Gastrocnemius medialis (tissue), 4 donors: Measurements from ENCODE around the gene PLCB2. TPM values are rescaled to one million over a fixed set of nuclear protein-coding genes. Genes with fewer than 3 reads are reported as not detected.

ENCODE experiments used
- ATAC-seq, 2 donors: fragments of 150-250 bp; one replicate each; pipeline ENCODE4 v1.9.1; 2016
- DNase-seq, 2 donors: peaks; one replicate each; pipeline ENCODE4 v3.0.0-alpha.2; 2019
- H3K27ac ChIP-seq, 4 donors: fragments of 200-600 bp; sonication (generic); 1 replicate in 1 of 4; 2 replicates in 3 of 4; pipeline ENCODE4 v1.5.1; 2016 to 2018; ENCODE audit warnings: mild to moderate bottlenecking in 2 of 4, moderate library complexity in 1 of 4
- H3K27me3 ChIP-seq, 3 donors: fragments of 200-600 bp; sonication (generic) in 2 of 3; 1 replicate in 1 of 3; 2 replicates in 2 of 3; pipeline versions ENCODE4 v1.5.1 to v1.6.0; 2016 to 2019; ENCODE audit warnings: mild to moderate bottlenecking in 1 of 3, moderate library complexity in 1 of 3
- H3K36me3 ChIP-seq, 2 donors: fragments of 200-600 bp; sonication (generic) in 1 of 2; one replicate each; pipeline ENCODE4 v1.5.1; 2017 to 2018
- H3K4me1 ChIP-seq, 2 donors: fragments of 200-600 bp; sonication (generic) in 1 of 2; one replicate each; pipeline ENCODE4 v1.5.1; 2016 to 2017; ENCODE audit warnings: mild to moderate bottlenecking in 2 of 2
- H3K4me3 ChIP-seq, 4 donors: fragments of 200-600 bp; sonication (generic) in 3 of 4; 1 replicate in 1 of 4; 2 replicates in 3 of 4; pipeline ENCODE4 v1.5.1; 2016 to 2019; ENCODE audit warnings: mild to moderate bottlenecking in 2 of 4
- H3K9me3 ChIP-seq, 3 donors: fragments of 200-600 bp; sonication (generic) in 2 of 3; 1 replicate in 1 of 3; 2 replicates in 2 of 3; pipeline ENCODE4 v1.5.1; 2016 to 2019
- POLR2A ChIP-seq, 2 donors: fragments of 450-650 bp; IDR thresholded peaks; one replicate each; pipeline ENCODE4 v1.6.1; 2017; ENCODE audit warnings: antibody characterized with exemption in 2 of 2, mild to moderate bottlenecking in 2 of 2, moderate library complexity in 2 of 2
- in situ Hi-C, 4 donors: fragments of 200-750 bp; cut with MboI; loops; one replicate each; pipeline versions ENCODE4 v1.15.0 to v1.8.0; 2017; ENCODE audit warnings: low sequenced_read_pairs in 4 of 4
- intact Hi-C: fragments of 100-400 bp; cut with DNase I; formaldehyde crosslinking; loops from one replicate; pipeline ENCODE4 v1.15.1; 2023; ENCODE audit warnings: low total_unique reads
- total RNA-seq, 4 donors: library from RNA; depleted of rRNA; stranded (reverse); fragments of >200 nt; gene quantifications; one replicate each; pipeline versions ENCODE4 v1.1.0 to v1.2.3, GENCODE V29; 2016
- TF ChIP-seq, protein P1 (sequence below), 5 experiments: fragments of 450-650 bp in 3 of 5; fragments of 200-600 bp in 2 of 5; sonication (generic) in 2 of 5; IDR thresholded peaks in 4 of 5; conservative IDR thresholded peaks in 1 of 5; 1 replicate in 4 of 5; 2 replicates in 1 of 5; pipeline ENCODE4 v1.5.1; 2016 to 2019; ENCODE audit warnings: antibody characterized with exemption in 5 of 5, mild to moderate bottlenecking in 3 of 5, moderate library complexity in 3 of 5

PLCB2 gene
- total RNA-seq, 4 donors from 2014 or later = 0.72 to 2.0 (median 1.4) TPM; not detected in 1

DNA sequence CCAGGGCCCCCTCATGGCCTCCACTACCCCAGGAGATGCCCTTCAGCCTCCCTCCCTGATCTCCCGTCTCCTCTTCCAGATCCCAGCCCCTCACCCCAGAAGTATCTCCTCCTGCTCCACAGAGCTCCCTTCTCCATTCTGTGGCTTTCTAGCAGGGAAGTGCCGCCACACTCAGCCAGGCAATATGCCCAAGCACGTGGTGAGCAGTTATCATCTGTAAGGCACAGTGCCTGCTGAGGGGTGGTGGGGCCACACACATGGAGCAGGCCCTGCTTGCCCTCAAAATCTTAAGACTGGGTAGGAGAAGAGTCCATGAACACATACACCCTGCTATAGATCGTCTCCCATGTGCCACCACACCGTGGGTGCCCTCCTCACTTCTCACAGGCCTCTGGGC lies 40.7 kb upstream of the PLCB2 start:
- intact Hi-C loops = no loop called here
- DNase-seq = no peak

DNA sequence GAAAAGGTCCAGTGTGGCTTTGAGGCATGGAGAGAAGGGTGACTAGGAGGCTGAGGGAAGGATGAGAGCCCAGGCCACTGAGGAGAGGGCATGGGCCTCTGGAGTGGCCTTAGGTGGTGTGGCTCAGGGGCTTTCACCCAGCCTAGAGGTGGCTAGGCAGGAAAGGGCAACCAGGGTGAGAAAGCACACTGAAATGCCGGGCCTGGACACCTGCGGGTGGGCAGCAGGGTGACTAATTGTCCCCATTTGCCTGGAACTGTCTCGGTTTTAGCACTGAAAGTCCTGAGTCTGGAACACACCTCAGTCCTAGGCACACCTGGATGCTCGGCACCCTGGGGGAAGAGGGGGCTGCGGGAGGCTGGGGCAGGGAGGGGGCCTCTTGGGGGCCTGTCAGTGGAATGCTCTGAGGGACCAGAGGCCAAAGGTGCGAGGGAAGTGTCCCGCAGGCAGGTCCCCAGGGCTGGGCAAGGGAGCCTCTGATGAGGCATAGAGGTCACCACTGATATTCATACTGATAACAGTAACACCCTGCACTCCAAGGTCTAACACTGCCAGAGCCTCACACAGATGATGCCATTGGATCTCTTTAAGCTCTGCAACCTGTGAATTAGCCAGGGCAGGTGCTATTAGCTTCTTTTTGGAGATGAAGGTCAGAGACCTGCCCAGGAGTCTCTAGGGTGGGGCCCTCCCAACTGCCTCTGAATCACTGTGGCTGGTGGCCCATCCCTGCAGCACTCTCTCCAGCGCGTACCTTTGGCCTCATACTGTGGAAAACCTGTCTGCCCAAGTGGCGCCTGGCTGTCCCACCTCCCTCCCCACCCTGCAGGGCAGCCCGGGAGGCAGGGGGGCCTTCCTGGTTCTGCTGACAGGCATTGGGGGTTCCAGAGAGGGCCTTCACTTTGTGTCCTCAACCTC lies 40.1 kb upstream of the PLCB2 start:
- no peak for ATAC-seq

More for the DNA sequence above, 40.7 kb upstream of the PLCB2 start:
- Histone ChIP-seq H3K9me3 (no peaks in the 10 kb centered on the region), H3K4me3 (no peak overlapping the region), H3K4me1 (peaks cover 3 to 5% of the 10 kb centered on the region in 2 donors), H3K27me3 (no peaks in the 10 kb centered on the region), H3K27ac (no peak overlapping the region), H3K36me3 (no peaks in the 10 kb centered on the region)
- in situ Hi-C loops = loop anchor here in 1 of 4 donors (10.0 kb wide), 1 partner anchor 76 kb away; no protein-coding TSS in a partner anchor
- TF ChIP-seq, protein P1, sequence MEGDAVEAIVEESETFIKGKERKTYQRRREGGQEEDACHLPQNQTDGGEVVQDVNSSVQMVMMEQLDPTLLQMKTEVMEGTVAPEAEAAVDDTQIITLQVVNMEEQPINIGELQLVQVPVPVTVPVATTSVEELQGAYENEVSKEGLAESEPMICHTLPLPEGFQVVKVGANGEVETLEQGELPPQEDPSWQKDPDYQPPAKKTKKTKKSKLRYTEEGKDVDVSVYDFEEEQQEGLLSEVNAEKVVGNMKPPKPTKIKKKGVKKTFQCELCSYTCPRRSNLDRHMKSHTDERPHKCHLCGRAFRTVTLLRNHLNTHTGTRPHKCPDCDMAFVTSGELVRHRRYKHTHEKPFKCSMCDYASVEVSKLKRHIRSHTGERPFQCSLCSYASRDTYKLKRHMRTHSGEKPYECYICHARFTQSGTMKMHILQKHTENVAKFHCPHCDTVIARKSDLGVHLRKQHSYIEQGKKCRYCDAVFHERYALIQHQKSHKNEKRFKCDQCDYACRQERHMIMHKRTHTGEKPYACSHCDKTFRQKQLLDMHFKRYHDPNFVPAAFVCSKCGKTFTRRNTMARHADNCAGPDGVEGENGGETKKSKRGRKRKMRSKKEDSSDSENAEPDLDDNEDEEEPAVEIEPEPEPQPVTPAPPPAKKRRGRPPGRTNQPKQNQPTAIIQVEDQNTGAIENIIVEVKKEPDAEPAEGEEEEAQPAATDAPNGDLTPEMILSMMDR (IDR thresholded peaks at IDR 0.05 in 4 of 5, conservative IDR thresholded peaks at IDR 0.05 in 1 of 5) = no peak
- no peak for TF ChIP-seq POLR2A (IDR thresholded peaks at IDR 0.05)
- ATAC-seq = no peak

DNA sequence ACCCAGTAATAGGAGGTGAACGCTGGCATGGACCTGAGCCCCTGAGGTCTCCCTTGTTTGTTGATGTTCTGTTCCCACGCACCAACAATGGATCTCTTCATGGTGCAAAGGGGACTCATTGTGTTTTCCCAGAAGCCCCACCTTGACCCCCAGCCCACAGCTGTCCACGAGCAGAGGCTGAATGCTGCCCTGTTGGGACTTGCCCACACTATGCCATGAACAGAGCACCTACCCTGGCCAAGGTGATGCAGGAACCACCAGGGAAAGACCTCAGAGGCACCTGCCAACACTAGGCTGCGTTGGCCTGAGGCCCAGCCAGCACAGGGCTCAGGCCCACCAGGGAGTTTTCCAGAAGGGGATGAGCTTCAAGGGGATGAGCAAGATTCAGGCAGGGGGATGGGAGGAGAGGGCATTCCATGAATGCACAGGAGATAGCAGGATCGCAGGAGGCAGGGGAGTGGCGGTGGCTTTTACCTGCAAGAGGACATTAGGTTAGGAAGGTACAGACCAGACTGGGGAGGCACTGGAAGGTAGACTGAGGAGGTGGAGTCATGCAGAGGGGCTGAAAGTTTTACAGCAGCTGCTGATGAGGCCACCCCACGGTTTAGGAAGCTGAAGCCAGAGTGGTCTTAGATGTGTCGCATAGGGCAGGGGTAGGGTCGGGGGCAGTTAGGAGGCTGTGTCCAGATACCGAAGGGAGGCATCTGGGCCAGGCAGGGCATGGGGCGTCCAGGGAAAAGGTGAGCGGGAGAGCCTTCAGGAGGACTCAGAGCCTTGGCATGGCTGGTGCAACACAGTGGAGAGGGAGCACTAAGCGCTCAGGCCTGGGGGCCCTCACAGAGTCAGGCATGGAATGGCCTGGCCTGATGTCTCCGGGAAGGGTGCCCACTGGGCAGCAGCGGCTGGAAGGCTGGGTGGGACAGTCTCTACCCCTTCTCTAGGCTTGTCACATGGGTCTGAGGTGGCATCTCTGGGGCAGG lies 39.1 kb upstream of the PLCB2 start:
- Histone ChIP-seq H3K36me3 (no peaks in the 10 kb centered on the region), H3K4me1 (peaks cover 0 to 5% of the 10 kb centered on the region in 2 donors), H3K4me3 (no peak overlapping the region), H3K9me3 (no peaks in the 10 kb centered on the region), H3K27me3 (no peaks in the 10 kb centered on the region), H3K27ac (no peak overlapping the region)
- no peak for TF ChIP-seq POLR2A (IDR thresholded peaks at IDR 0.05)
- TF ChIP-seq, protein P1 (IDR thresholded peaks at IDR 0.05 in 4 of 5, conservative IDR thresholded peaks at IDR 0.05 in 1 of 5) = no peak
- intact Hi-C loops = no loop called here
- ATAC-seq (no peak), DNase-seq (no peak)
- in situ Hi-C loops = loop anchor here in 1 of 4 donors (10.0 kb wide), 1 partner anchor 78 kb away; no protein-coding TSS in a partner anchor

More for the DNA sequence above, 40.1 kb upstream of the PLCB2 start:
- intact Hi-C loops = no loop called here
- DNase-seq = no peak
- H3K27ac ChIP-seq = no peak overlapping the region
- H3K27me3 ChIP-seq = no peaks in the 10 kb centered on the region
- no peaks in the 10 kb centered on the region for H3K9me3 ChIP-seq
- no peak for TF ChIP-seq POLR2A (IDR thresholded peaks at IDR 0.05)
- TF ChIP-seq, protein P1 (IDR thresholded peaks at IDR 0.05 in 4 of 5, conservative IDR thresholded peaks at IDR 0.05 in 1 of 5) = no peak
- H3K4me1 ChIP-seq = peaks cover 0 to 5% of the 10 kb centered on the region in 2 donors
- in situ Hi-C loops = loop anchor here in 1 of 4 donors (10.0 kb wide), 1 partner anchor 77 kb away; no protein-coding TSS in a partner anchor
- no peak overlapping the region for H3K4me3 ChIP-seq
- H3K36me3 ChIP-seq = no peaks in the 10 kb centered on the region

DNA sequence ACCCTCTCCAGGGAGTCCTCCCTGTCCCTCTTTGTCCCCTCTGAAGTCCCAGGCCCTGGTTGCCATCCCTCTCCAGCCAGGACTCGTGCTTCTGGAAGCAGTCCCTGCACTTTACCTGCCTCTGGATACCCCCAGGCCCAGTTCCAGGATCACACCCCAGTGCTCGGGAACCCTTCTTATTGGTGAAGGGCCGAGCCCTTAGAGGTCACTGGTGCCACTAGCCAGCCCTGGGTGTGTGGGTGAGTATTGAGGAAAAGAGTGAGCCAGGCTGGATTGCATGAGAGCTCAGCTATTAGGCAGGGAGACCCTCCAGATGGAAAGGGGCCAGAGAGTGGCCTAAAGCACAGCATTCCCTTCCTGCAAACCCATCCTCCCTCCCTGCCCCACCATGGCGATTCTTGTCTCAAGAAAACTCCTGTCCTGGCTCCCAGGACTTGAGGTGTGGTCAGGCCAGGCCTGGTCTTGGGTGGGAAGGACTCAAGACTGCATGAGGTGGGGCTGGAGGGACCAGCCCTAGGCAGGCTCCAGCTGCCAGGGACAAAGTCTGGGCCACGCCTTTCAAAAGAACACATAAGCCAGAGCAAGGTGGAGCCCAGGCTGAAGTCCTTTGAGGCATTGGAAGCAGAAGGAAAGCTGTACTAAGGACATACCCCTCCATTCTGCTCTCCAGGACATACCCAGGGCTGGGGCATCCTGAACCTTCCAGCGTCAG lies 38.3 kb upstream of the PLCB2 start:
- Histone ChIP-seq H3K4me1 (peaks cover 7 to 13% of the 10 kb centered on the region in 2 donors), H3K36me3 (no peaks in the 10 kb centered on the region), H3K27ac (no peak overlapping the region), H3K9me3 (no peaks in the 10 kb centered on the region), H3K4me3 (no peak overlapping the region), H3K27me3 (no peaks in the 10 kb centered on the region)
- in situ Hi-C loops (loop anchor here in 1 of 4 donors (10.0 kb wide), 1 partner anchor 79 kb away; no protein-coding TSS in a partner anchor), intact Hi-C loops (loop anchor here (1.0 kb wide), 1 partner anchor 21 kb away; no protein-coding TSS in a partner anchor)
- TF ChIP-seq, protein P1 (IDR thresholded peaks at IDR 0.05 in 4 of 5, conservative IDR thresholded peaks at IDR 0.05 in 1 of 5) = no peak
- TF ChIP-seq POLR2A (IDR thresholded peaks at IDR 0.05) = no peak
- DNase-seq (no peak), ATAC-seq (no peak)
